K562 (cell line): Measurements from ENCODE around the gene LLGL1. TPM values are rescaled to one million over a fixed set of nuclear protein-coding genes. Genes with fewer than 3 reads are reported as not detected.

Experiments used
- ATAC-seq: fragments of 200-7000 bp; cut with Tn5 transposase; 3 replicates; pipeline ENCODE4 v1.9.1; 2020; ENCODE audit warnings: moderate library complexity
- BruUV-seq: library from RNA; stranded (reverse); fragments of 400-500 nt; replicated peaks from 2 replicates; lab custom pipeline; 2021; lab: Mats Ljungman, UMichigan
- CTCF ChIA-PET: fragments of 300-600 bp; formaldehyde crosslinking; extraction: SDS; loops from one replicate; lab custom pipeline; 2021; ENCODE audit warnings: low intra/inter-chr PET ratio; lab: Yijun Ruan, JAX
- POLR2A ChIA-PET: fragments of 300-600, 350-650 bp; sonication (Branson Sonifier 250); formaldehyde crosslinking; extraction: SDS; loops from one replicate; lab custom pipeline; 2021; ENCODE audit warnings: antibody characterized with exemption, inconsistent platforms; lab: Yijun Ruan, JAX
- DNase-seq, 4 experiments: peaks; one replicate each; pipeline versions ENCODE4 v3.0.0 to v3.0.0-alpha.2; 2011 to 2018; ENCODE audit warnings: low spot score in 3 of 4, mixed read lengths in 3 of 4; ENCODE audit errors: extremely low read depth in 1 of 4
- FAIRE-seq: peaks from 2 replicates; lab custom pipeline; 2011; peaks lifted over from hg19 to GRCh38; lab: Jason Lieb, UNC
- H2AFZ ChIP-seq: 2 replicates; pipeline ENCODE4 v1.6.0; 2011; ENCODE audit warnings: low read depth, low read length, control low read depth, inconsistent platforms
- H3K27ac ChIP-seq: fragments of 200-600 bp; 3 replicates; pipeline ENCODE4 v1.8.0; 2011; ENCODE audit warnings: low read depth, mild to moderate bottlenecking, control low read depth, inconsistent platforms, low read length, moderate library complexity, mixed read lengths; ENCODE audit errors: extremely low read depth
- H3K27me3 ChIP-seq, 2 experiments: fragments of 300-600 bp in 1 of 2; 2 replicates in 1 of 2; 3 replicates in 1 of 2; pipeline versions ENCODE4 v1.6.0 to v1.8.0; 2011; ENCODE audit warnings: inconsistent platforms in 2 of 2, low read length in 2 of 2, mild to moderate bottlenecking in 1 of 2, mixed read lengths in 1 of 2, moderate library complexity in 1 of 2; ENCODE audit not compliant: control insufficient read depth in 2 of 2, insufficient read depth in 2 of 2
- H3K36me3 ChIP-seq: fragments of 300-600 bp; 3 replicates; pipeline ENCODE4 v1.8.0; 2011; ENCODE audit warnings: mild to moderate bottlenecking, low read length, inconsistent platforms; ENCODE audit not compliant: control insufficient read depth, insufficient read depth
- H3K4me1 ChIP-seq, 2 experiments: fragments of 200-600 bp in 1 of 2; replicated peaks in 1 of 2; 2 replicates in 1 of 2; 3 replicates in 1 of 2; pipeline versions ENCODE4 v1.5.1 to v1.8.0; 2011; ENCODE audit warnings: inconsistent platforms in 2 of 2, low read length in 2 of 2, mild to moderate bottlenecking in 1 of 2, mixed read lengths in 1 of 2, moderate library complexity in 1 of 2; ENCODE audit not compliant: control insufficient read depth in 2 of 2, insufficient read depth in 2 of 2
- H3K4me2 ChIP-seq: 2 replicates; pipeline ENCODE4 v1.6.1; 2011; ENCODE audit warnings: low read length, control low read depth, inconsistent platforms, mixed read lengths; ENCODE audit not compliant: insufficient read depth
- H3K4me3 ChIP-seq: fragments of 200-600 bp; sonication (generic), shearing (Covaris generic); 2 replicates; pipeline ENCODE4 v1.5.1; 2016; ENCODE audit warnings: control low read depth, inconsistent platforms
- H3K79me2 ChIP-seq: fragments of 200-600 bp; 3 replicates; pipeline ENCODE4 v1.8.0; 2011; ENCODE audit warnings: low read length, inconsistent platforms; ENCODE audit not compliant: control insufficient read depth, insufficient read depth
- H3K9ac ChIP-seq, 2 experiments: 2 replicates each; pipeline versions ENCODE4 v1.6.0 to v1.6.1; 2011; ENCODE audit warnings: low read depth in 2 of 2, low read length in 2 of 2, control low read depth in 1 of 2, inconsistent platforms in 1 of 2, mild to moderate bottlenecking in 1 of 2, mixed read lengths in 1 of 2; ENCODE audit not compliant: insufficient read depth in 1 of 2
- H3K9me1 ChIP-seq: one replicate; pipeline ENCODE4 v1.6.0; 2011; ENCODE audit warnings: inconsistent platforms, mild to moderate bottlenecking, low read length, moderate library complexity; ENCODE audit not compliant: control insufficient read depth, insufficient read depth
- H3K9me3 ChIP-seq: replicated peaks from 2 replicates; pipeline ENCODE4 v1.5.1; 2011; ENCODE audit warnings: low read depth, low read length, inconsistent platforms; ENCODE audit not compliant: control insufficient read depth, insufficient read depth
- H4K20me1 ChIP-seq: replicated peaks from 2 replicates; pipeline ENCODE4 v1.6.1; 2011; ENCODE audit warnings: low read length, inconsistent platforms, mixed read lengths; ENCODE audit not compliant: control insufficient read depth, insufficient read depth
- FOXJ2 ChIP-seq: fragments of 200-800 bp; sonication (Bioruptor generic); IDR thresholded peaks from 2 replicates; pipeline ENCODE4 v1.6.1; 2016; ENCODE audit warnings: missing genetic modification characterization, missing compliant biosample characterization
- PCBP1 ChIP-seq: fragments of 200-400 bp; formaldehyde crosslinking; IDR thresholded peaks from 2 replicates; pipeline ENCODE4 v1.6.1; 2018; ENCODE audit warnings: mild to moderate bottlenecking, low read depth, low read length; ENCODE audit not compliant: poor library complexity, severe bottlenecking
- SAFB ChIP-seq: fragments of 200-400 bp; formaldehyde crosslinking; IDR thresholded peaks from 2 replicates; pipeline ENCODE4 v1.6.1; 2017; ENCODE audit warnings: low read depth, low read length, borderline replicate concordance
- TAF7 ChIP-seq: fragments of 450-650 bp; IDR thresholded peaks from 2 replicates; pipeline ENCODE4 v1.6.1; 2016; ENCODE audit warnings: missing genetic modification characterization, missing compliant biosample characterization
- TEAD1 ChIP-seq, 2 experiments: fragments of 450-650 bp in 1 of 2; sonication (generic) in 1 of 2; formaldehyde crosslinking; IDR thresholded peaks; 2 replicates each; pipeline versions ENCODE4 v1.4.0 to v1.8.0; 2020 to 2022; ENCODE audit warnings: mild to moderate bottlenecking in 2 of 2, missing genetic modification reagents in 1 of 2
- ZNF384 ChIP-seq: IDR thresholded peaks from 2 replicates; pipeline ENCODE4 v1.6.1; 2012; ENCODE audit warnings: low read depth, low read length, improper control_type of control experiment
- ZNF699 ChIP-seq: fragments of 250-450 bp; sonication (Bioruptor Pico); IDR thresholded peaks from 2 replicates; pipeline ENCODE4 v1.8.0; 2021; ENCODE audit warnings: mild to moderate bottlenecking, moderate library complexity; ENCODE audit not compliant: insufficient replicate concordance
- ZNF707 ChIP-seq: fragments of 250-450 bp; sonication (Bioruptor Pico); conservative IDR thresholded peaks from 2 replicates; pipeline ENCODE4 v1.8.0; 2022; ENCODE audit warnings: inconsistent platforms, mild to moderate bottlenecking, moderate library complexity
- ZNF79 ChIP-seq: fragments of 250-450 bp; sonication (Bioruptor Pico); IDR thresholded peaks from 2 replicates; pipeline ENCODE4 v1.4.0; 2020; ENCODE audit warnings: low read depth, mild to moderate bottlenecking, moderate library complexity
- ZSCAN29 ChIP-seq: fragments of 450-650 bp; IDR thresholded peaks from 2 replicates; pipeline ENCODE4 v1.6.1; 2017
- WGBS: fragments of 100-300 bp; shearing (Covaris generic); methylation state at CpG from one replicate; pipeline ENCODE4 v1.1.6; 2016; ENCODE audit warnings: low coverage, mixed read lengths; ENCODE audit not compliant: insufficient coverage; ENCODE audit errors: missing lambda C conversion rate; 5-methylcytosine and 5-hydroxymethylcytosine counted together
- in situ Hi-C: fragments of 300-500 bp; cut with MboI; formaldehyde crosslinking; loops from 4 replicates; pipeline ENCODE4 v1.15.0; 2018; ENCODE audit warnings: inconsistent platforms, mixed read lengths
- intact Hi-C: fragments of 100-400 bp; cut with micrococcal nuclease; formaldehyde crosslinking; loops from 2 replicates; pipeline ENCODE4 v1.14.2; 2022
- polyA plus RNA-seq, 8 experiments: library from polyadenylated mRNA; depleted of rRNA in 4 of 8; stranded (reverse) in 5 of 8; unstranded in 3 of 8; fragments of >200 nt; fragmentation: Nextera tagmentation in 2 of 8; fragmentation: Illumina TruSeq in 1 of 8; extraction: Ambion mirVana in 2 of 8; extraction: Trizol in 1 of 8; gene quantifications; 2 replicates each; pipeline versions ENCODE4 v1.2.1 to v1.2.3, GENCODE V29; 2011 to 2014; ENCODE audit warnings: inconsistent platforms in 1 of 8, missing spikeins in 1 of 8
- total RNA-seq, 7 experiments: library from RNA; depleted of rRNA in 6 of 7; stranded (reverse); fragments of >200 nt in 6 of 7; fragmentation: Illumina TruSeq in 2 of 7; extraction: Trizol in 2 of 7; gene quantifications; 2 replicates each; pipeline versions ENCODE4 v1.2.1 to v1.2.3, GENCODE V29; 2011 to 2021; ENCODE audit warnings: low replicate concordance in 1 of 7
- TF ChIP-seq, protein P1 (sequence below): fragments of 250-450 bp; sonication (Bioruptor Pico); IDR thresholded peaks from 2 replicates; pipeline ENCODE4 v1.5.0; 2021; ENCODE audit warnings: mild to moderate bottlenecking, moderate library complexity
- TF ChIP-seq, protein P2 (sequence below): IDR thresholded peaks from 3 replicates; pipeline ENCODE4 v1.6.1; 2011; ENCODE audit warnings: borderline replicate concordance, mild to moderate bottlenecking, moderate library complexity; ENCODE audit not compliant: insufficient read length; ENCODE audit errors: extremely low read depth
- TF ChIP-seq, protein P3 (sequence below): fragments of 450-650 bp; IDR thresholded peaks from 2 replicates; pipeline ENCODE4 v1.6.1; 2016; ENCODE audit warnings: mild to moderate bottlenecking

The LLGL1 gene
- total and polyA plus RNA-seq, 9 of the 15 experiments (the other 6 are each of a cell fraction or from before 2014, with no cell fraction given): 0.11 to 12.9 (median 5.3) TPM; not detected in 1

DNA sequence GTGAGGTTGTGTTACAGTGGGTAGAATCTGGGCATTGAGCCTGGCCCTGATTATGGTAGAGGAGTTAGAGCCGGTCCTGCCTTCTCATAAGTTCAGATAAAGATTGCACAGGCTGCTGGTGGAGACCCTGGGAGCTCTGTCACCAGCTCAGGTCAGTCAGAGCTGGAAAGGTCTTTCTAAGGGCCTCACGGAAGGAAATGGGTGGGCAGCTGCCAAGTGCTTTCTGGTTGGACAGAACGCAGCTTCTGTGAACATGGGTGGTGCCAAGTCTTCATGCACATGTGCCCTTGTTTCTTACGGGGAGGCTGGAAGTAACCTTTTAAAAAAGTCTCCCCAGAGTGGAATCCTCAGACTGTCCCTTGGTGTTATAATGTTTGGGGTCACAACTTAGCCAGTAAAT, 26.9 kb upstream of the LLGL1 start:
- Histone ChIP-seq H4K20me1 (peaks cover 22% of the 10 kb centered on the region), H3K27ac (no peak overlapping the region), H3K4me1 (no peaks in the 10 kb centered on the region; a peak in 1 of 5 replicates), H3K79me2 (peaks cover 62% of the 10 kb centered on the region), H2AFZ (no peak overlapping the region), H3K36me3 (peaks cover 76% of the 10 kb centered on the region), H3K9me3 (no peaks in the 10 kb centered on the region), H3K9me1 (peaks cover 3% of the 10 kb centered on the region), H3K27me3 (no peaks in the 10 kb centered on the region), H3K4me3 (no peak overlapping the region), H3K4me2 (no peak overlapping the region), H3K9ac (no peak overlapping the region)
- FAIRE-seq (no peak), DNase-seq (no peak), ATAC-seq (no peak)
- in situ Hi-C loops (no loop called here), intact Hi-C loops (no loop called here)
- CTCF ChIA-PET: interaction anchor here (0.6 kb wide), 1 partner anchor 15 kb away, joined by 5 read pairs; no protein-coding TSS in a partner anchor
- BruUV-seq: no TSS peak
- WGBS: 100% methylated on average over 4 of the region's 4 CpGs
- POLR2A ChIA-PET: interaction anchor here (0.6 to 0.7 kb wide), 2 partner anchors 15 to 128 kb away, joined by 4 read pairs; partner anchors contain the start of gene ALKBH5
- TF ChIP-seq ZNF384: no peak
- TF ChIP-seq TEAD1 (CRISPR knock-in tag; IDR thresholded peaks at IDR 0.05): no peak
- TF ChIP-seq PCBP1: no peak
- TF ChIP-seq ZNF707 (CRISPR knock-in tag): no peak
- TF ChIP-seq ZSCAN29: no peak
- TF ChIP-seq, protein P1, sequence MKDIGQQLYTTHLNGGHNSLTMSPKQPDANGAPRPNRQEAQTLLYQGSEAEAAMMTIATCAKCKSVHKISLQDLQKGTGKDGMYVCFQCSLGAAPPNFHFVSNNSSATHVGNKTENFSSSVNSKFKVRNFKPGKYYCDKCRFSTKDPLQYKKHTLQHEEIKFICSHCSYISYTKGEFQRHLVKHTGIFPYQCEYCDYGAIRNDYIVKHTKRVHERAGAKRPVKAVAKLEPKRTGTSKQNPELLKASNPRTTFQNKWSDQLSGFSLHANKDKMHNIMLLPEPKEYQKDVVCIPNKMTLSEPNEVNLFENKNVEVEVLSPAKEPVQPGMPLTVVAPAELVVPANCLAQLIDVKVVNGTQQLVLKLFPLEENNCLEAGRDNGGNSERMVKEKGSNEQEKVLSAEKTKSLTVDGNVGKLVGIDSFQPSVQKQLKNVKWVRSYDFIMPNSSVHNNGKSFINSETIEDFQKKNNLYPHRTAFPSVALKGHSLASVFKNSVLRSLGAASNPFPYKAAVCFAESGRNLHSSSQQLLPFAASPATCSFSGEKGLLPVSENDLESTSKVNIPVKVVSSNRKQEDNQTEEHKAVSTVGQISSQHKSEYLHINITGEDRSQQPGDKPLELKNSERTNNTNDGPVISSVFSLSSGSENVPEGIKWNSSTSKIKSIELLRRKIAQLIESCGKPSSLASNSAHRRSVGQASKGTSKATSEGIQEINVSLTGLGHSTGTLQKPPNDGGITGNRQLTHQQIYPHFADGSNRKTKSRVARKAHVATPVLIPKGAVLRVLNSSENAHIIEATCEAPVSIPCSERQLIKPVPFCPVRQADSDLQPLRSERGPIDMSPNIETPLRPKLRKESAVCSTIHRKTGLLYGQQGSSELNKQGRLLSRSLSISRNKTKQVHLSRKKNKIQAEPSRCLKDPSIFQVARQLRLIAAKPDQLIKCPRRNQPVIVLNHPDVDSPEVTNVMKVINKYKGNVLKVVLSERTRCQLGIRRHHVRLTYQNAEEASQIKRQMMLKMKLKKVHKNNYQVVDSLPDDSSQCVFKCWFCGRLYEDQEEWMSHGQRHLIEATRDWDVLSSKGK (CRISPR knock-in tag): no peak
- no peak for TF ChIP-seq ZNF699 (CRISPR knock-in tag)
- no peak for TF ChIP-seq ZNF79 (CRISPR knock-in tag)
- TF ChIP-seq SAFB: no peak
- no peak for TF ChIP-seq TAF7
- TF ChIP-seq FOXJ2 (tag): no peak
- TF ChIP-seq, protein P2, sequence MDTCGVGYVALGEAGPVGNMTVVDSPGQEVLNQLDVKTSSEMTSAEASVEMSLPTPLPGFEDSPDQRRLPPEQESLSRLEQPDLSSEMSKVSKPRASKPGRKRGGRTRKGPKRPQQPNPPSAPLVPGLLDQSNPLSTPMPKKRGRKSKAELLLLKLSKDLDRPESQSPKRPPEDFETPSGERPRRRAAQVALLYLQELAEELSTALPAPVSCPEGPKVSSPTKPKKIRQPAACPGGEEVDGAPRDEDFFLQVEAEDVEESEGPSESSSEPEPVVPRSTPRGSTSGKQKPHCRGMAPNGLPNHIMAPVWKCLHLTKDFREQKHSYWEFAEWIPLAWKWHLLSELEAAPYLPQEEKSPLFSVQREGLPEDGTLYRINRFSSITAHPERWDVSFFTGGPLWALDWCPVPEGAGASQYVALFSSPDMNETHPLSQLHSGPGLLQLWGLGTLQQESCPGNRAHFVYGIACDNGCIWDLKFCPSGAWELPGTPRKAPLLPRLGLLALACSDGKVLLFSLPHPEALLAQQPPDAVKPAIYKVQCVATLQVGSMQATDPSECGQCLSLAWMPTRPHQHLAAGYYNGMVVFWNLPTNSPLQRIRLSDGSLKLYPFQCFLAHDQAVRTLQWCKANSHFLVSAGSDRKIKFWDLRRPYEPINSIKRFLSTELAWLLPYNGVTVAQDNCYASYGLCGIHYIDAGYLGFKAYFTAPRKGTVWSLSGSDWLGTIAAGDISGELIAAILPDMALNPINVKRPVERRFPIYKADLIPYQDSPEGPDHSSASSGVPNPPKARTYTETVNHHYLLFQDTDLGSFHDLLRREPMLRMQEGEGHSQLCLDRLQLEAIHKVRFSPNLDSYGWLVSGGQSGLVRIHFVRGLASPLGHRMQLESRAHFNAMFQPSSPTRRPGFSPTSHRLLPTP: no peak
- TF ChIP-seq, protein P3, sequence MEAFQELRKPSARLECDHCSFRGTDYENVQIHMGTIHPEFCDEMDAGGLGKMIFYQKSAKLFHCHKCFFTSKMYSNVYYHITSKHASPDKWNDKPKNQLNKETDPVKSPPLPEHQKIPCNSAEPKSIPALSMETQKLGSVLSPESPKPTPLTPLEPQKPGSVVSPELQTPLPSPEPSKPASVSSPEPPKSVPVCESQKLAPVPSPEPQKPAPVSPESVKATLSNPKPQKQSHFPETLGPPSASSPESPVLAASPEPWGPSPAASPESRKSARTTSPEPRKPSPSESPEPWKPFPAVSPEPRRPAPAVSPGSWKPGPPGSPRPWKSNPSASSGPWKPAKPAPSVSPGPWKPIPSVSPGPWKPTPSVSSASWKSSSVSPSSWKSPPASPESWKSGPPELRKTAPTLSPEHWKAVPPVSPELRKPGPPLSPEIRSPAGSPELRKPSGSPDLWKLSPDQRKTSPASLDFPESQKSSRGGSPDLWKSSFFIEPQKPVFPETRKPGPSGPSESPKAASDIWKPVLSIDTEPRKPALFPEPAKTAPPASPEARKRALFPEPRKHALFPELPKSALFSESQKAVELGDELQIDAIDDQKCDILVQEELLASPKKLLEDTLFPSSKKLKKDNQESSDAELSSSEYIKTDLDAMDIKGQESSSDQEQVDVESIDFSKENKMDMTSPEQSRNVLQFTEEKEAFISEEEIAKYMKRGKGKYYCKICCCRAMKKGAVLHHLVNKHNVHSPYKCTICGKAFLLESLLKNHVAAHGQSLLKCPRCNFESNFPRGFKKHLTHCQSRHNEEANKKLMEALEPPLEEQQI: no peak
